H9 (cell line): ENCODE results near the gene MAN1A1. TPM values are rescaled to one million over a fixed set of nuclear protein-coding genes. Genes with fewer than 3 reads are reported as not detected.

Experiments used
- DNase-seq: peaks from one replicate; pipeline ENCODE4 v3.0.0-alpha.2; 2017
- H2AFZ ChIP-seq: one replicate; pipeline ENCODE4 v1.6.1; 2013; ENCODE audit warnings: mild to moderate bottlenecking, low read length, control low read depth, moderate library complexity
- H2AK5ac ChIP-seq: 2 replicates; pipeline ENCODE4 v1.6.1; 2013; ENCODE audit warnings: low read length, control low read depth, mixed read lengths; ENCODE audit not compliant: insufficient read length
- H2BK120ac ChIP-seq: one replicate; pipeline ENCODE4 v1.6.1; 2013; ENCODE audit warnings: low read depth, mild to moderate bottlenecking, low read length, control low read depth, inconsistent platforms; ENCODE audit not compliant: poor library complexity, severe bottlenecking
- H2BK12ac ChIP-seq: 2 replicates; pipeline ENCODE4 v1.6.1; 2013; ENCODE audit warnings: low read length, control low read depth, mixed read lengths, low read depth; ENCODE audit not compliant: insufficient read length
- H2BK15ac ChIP-seq: 2 replicates; pipeline ENCODE4 v1.6.1; 2013; ENCODE audit warnings: low read depth, low read length, control low read depth
- H2BK20ac ChIP-seq: one replicate; pipeline ENCODE4 v1.6.1; 2013; ENCODE audit warnings: low read depth, mild to moderate bottlenecking, low read length, control low read depth, inconsistent platforms; ENCODE audit not compliant: poor library complexity, severe bottlenecking
- H2BK5ac ChIP-seq: 2 replicates; pipeline ENCODE4 v1.6.1; 2013; ENCODE audit warnings: low read length, control low read depth, mixed read lengths; ENCODE audit not compliant: insufficient read length
- H3K14ac ChIP-seq: 2 replicates; pipeline ENCODE4 v1.6.1; 2013; ENCODE audit warnings: low read length, control low read depth; ENCODE audit not compliant: insufficient read depth
- H3K18ac ChIP-seq: 2 replicates; pipeline ENCODE4 v1.6.1; 2013; ENCODE audit warnings: low read depth, mild to moderate bottlenecking, mixed read lengths, low read length, control low read depth; ENCODE audit not compliant: insufficient read length
- H3K23ac ChIP-seq: 2 replicates; pipeline ENCODE4 v1.6.1; 2013; ENCODE audit warnings: low read length, control low read depth, mixed read lengths, low read depth; ENCODE audit not compliant: insufficient read length
- H3K23me2 ChIP-seq: 2 replicates; pipeline ENCODE4 v1.6.1; 2013; ENCODE audit warnings: low read depth, mild to moderate bottlenecking, mixed read lengths, low read length, control low read depth; ENCODE audit not compliant: insufficient read length, poor library complexity, severe bottlenecking
- H3K27ac ChIP-seq: 2 replicates; pipeline ENCODE4 v1.5.1; 2013; ENCODE audit warnings: low read length, control low read depth, mixed read lengths, low read depth; ENCODE audit not compliant: insufficient read length
- H3K27me3 ChIP-seq: 2 replicates; pipeline ENCODE4 v1.6.1; 2013; ENCODE audit warnings: low read length, control low read depth, inconsistent platforms; ENCODE audit not compliant: insufficient read depth
- H3K4ac ChIP-seq: 2 replicates; pipeline ENCODE4 v1.6.1; 2013; ENCODE audit warnings: low read depth, mild to moderate bottlenecking, control low read depth, inconsistent platforms, low read length, moderate library complexity
- H3K4me1 ChIP-seq: 2 replicates; pipeline ENCODE4 v1.6.1; 2013; ENCODE audit warnings: low read length, control low read depth, inconsistent platforms; ENCODE audit not compliant: insufficient read depth
- H3K4me2 ChIP-seq: 2 replicates; pipeline ENCODE4 v1.6.1; 2013; ENCODE audit warnings: low read length, control low read depth, mixed read lengths; ENCODE audit not compliant: insufficient read length, insufficient read depth
- H3K56ac ChIP-seq: 2 replicates; pipeline ENCODE4 v1.6.1; 2013; ENCODE audit warnings: low read depth, mild to moderate bottlenecking, mixed read lengths, low read length, control low read depth; ENCODE audit not compliant: insufficient read length
- H3K79me1 ChIP-seq: 2 replicates; pipeline ENCODE4 v1.6.1; 2013; ENCODE audit warnings: low read depth, mild to moderate bottlenecking, moderate library complexity, low read length, control low read depth, inconsistent platforms; ENCODE audit not compliant: insufficient read depth, poor library complexity, severe bottlenecking
- H3K79me2 ChIP-seq: 2 replicates; pipeline ENCODE4 v1.6.1; 2013; ENCODE audit warnings: low read length, control low read depth, inconsistent platforms; ENCODE audit not compliant: insufficient read depth
- H3K9ac ChIP-seq: 2 replicates; pipeline ENCODE4 v1.6.1; 2013; ENCODE audit warnings: low read length, control low read depth, mixed read lengths; ENCODE audit not compliant: insufficient read length; ENCODE audit errors: extremely low read depth
- H3K9me3 ChIP-seq: one replicate; pipeline ENCODE4 v1.6.1; 2013; ENCODE audit warnings: low read depth, low read length, inconsistent platforms; ENCODE audit not compliant: control insufficient read depth
- H3T11ph ChIP-seq: one replicate; pipeline ENCODE4 v1.6.1; 2013; ENCODE audit warnings: mild to moderate bottlenecking, low read length, control low read depth, inconsistent platforms
- H4K20me1 ChIP-seq: one replicate; pipeline ENCODE4 v1.6.1; 2013; ENCODE audit not compliant: control insufficient read depth, insufficient read length, insufficient read depth
- H4K5ac ChIP-seq: 2 replicates; pipeline ENCODE4 v1.6.1; 2013; ENCODE audit warnings: low read depth, mild to moderate bottlenecking, mixed read lengths, low read length, control low read depth; ENCODE audit not compliant: insufficient read length
- H4K8ac ChIP-seq: replicated peaks from 2 replicates; pipeline ENCODE4 v1.6.1; 2013; ENCODE audit warnings: low read length, control low read depth, mixed read lengths, low read depth; ENCODE audit not compliant: insufficient read length
- H4K91ac ChIP-seq: 2 replicates; pipeline ENCODE4 v1.6.1; 2013; ENCODE audit warnings: low read depth, mild to moderate bottlenecking, moderate library complexity, mixed read lengths, low read length, control low read depth; ENCODE audit not compliant: insufficient read length
- H3K27ac Mint-ChIP-seq, 3 experiments: 2 replicates in 2 of 3; 3 replicates in 1 of 3; pipeline ENCODE4 v1.8.0; 2020 to 2021; ENCODE audit warnings: mixed read lengths in 3 of 3, mild to moderate bottlenecking in 1 of 3, moderate library complexity in 1 of 3
- H3K27me3 Mint-ChIP-seq: 2 replicates; pipeline ENCODE4 v1.8.0; 2021; ENCODE audit warnings: low read depth, mild to moderate bottlenecking, moderate library complexity, mixed read lengths
- H3K36me3 Mint-ChIP-seq, 3 experiments: 2 replicates in 2 of 3; 3 replicates in 1 of 3; pipeline ENCODE4 v1.8.0; 2020 to 2021; ENCODE audit warnings: low read depth in 3 of 3, mixed read lengths in 3 of 3; ENCODE audit not compliant: insufficient read depth in 1 of 3
- H3K4me1 Mint-ChIP-seq, 2 experiments: 2 replicates each; pipeline ENCODE4 v1.8.0; 2020; ENCODE audit warnings: mixed read lengths in 2 of 2
- H3K4me3 Mint-ChIP-seq, 2 experiments: 2 replicates in 1 of 2; 3 replicates in 1 of 2; pipeline ENCODE4 v1.8.0; 2020 to 2021; ENCODE audit warnings: mild to moderate bottlenecking in 2 of 2, mixed read lengths in 2 of 2, moderate library complexity in 1 of 2
- H3K9me3 Mint-ChIP-seq, 2 experiments: 2 replicates in 1 of 2; 3 replicates in 1 of 2; pipeline ENCODE4 v1.8.0; 2020; ENCODE audit warnings: mild to moderate bottlenecking in 2 of 2, mixed read lengths in 2 of 2, moderate library complexity in 1 of 2
- CTCF ChIP-seq: fragments of 200-600 bp; sonication (generic); conservative IDR thresholded peaks from 3 replicates; pipeline ENCODE4 v1.8.0; 2021; ENCODE audit warnings: antibody characterized with exemption, mild to moderate bottlenecking
- WGBS: extraction: QIAGEN DNeasy Blood & Tissue Kit; methylation state at CpG from one replicate; pipeline ENCODE4 v1.1.7; 2013; ENCODE audit warnings: missing lambda C conversion rate, low lambda C conversion rate, mixed read lengths; ENCODE audit not compliant: insufficient read length; ENCODE audit errors: extremely low coverage; 5-methylcytosine and 5-hydroxymethylcytosine counted together
- total RNA-seq: library from RNA; stranded (reverse); gene quantifications from 2 replicates; pipeline ENCODE4 v1.2.1, GENCODE V29; 2021

MAN1A1 gene
- total RNA-seq, 1 experiment from 2014 or later, result 1.6 TPM

GRCh38 chr6:119318730-119319129, 30.8 kb downstream of the MAN1A1 start:
- H2AK5ac ChIP-seq, result no peak overlapping the region
- H3K18ac ChIP-seq, result no peak overlapping the region
- DNase-seq, result no peak
- Mint-ChIP-seq H3K9me3 (no peaks in the 10 kb centered on the region), H3K27ac (no peak overlapping the region), H3K36me3 (no peaks in the 10 kb centered on the region), H3K27me3 (no peaks in the 10 kb centered on the region), H3K4me3 (no peak overlapping the region), H3K4me1 (no peaks in the 10 kb centered on the region)
- H3K9me3 ChIP-seq, result no peaks in the 10 kb centered on the region
- no peak overlapping the region for H2BK20ac ChIP-seq
- H2BK5ac ChIP-seq, result no peak overlapping the region
- H2AFZ ChIP-seq, result no peak overlapping the region
- no CpG with 5 or more reads among the region's 1 CpG for WGBS
- no peaks in the 10 kb centered on the region for H3K23me2 ChIP-seq
- H3K56ac ChIP-seq, result no peak overlapping the region
- no peaks in the 10 kb centered on the region for H4K20me1 ChIP-seq
- no peak overlapping the region for H3K9ac ChIP-seq
- no peak overlapping the region for H2BK12ac ChIP-seq
- H3K4me1 ChIP-seq, result no peaks in the 10 kb centered on the region
- H3K79me1 ChIP-seq, result no peaks in the 10 kb centered on the region
- H2BK15ac ChIP-seq, result no peak overlapping the region
- H3T11ph ChIP-seq, result no peak overlapping the region
- no peak overlapping the region for H3K23ac ChIP-seq
- H4K8ac ChIP-seq, result no peak overlapping the region
- no peak overlapping the region for H3K4ac ChIP-seq
- H2BK120ac ChIP-seq, result no peak overlapping the region
- H4K91ac ChIP-seq, result no peak overlapping the region
- H3K27me3 ChIP-seq, result no peaks in the 10 kb centered on the region
- no peak for TF ChIP-seq CTCF
- no peak overlapping the region for H3K4me2 ChIP-seq
- no peak overlapping the region for H4K5ac ChIP-seq
- no peak overlapping the region for H3K27ac ChIP-seq
- no peaks in the 10 kb centered on the region for H3K79me2 ChIP-seq
- no peak overlapping the region for H3K14ac ChIP-seq
